ENCODE results near the gene PTPN5.

PTPN5 gene

GRCh38 chr11:18733202-18733601 lies 58.4 kb downstream of the PTPN5 start:
- Mint-ChIP-seq H3K4me1 (no peaks in the 10 kb centered on the region), H3K27me3 (ENCODE audit: low read depth) (peaks cover 4% of the 10 kb centered on the region), H3K9me3 (no peaks in the 10 kb centered on the region), H3K36me3 (ENCODE audit: low read depth) (no peaks in the 10 kb centered on the region), H3K4me3 (no peak overlapping the region), H3K27ac (no peak overlapping the region)
- no peak for TF ChIP-seq CTCF (IDR thresholded peaks at IDR 0.05; ENCODE audit: unreplicated experiment in 3 of 3)

GRCh38 chr11:18731949-18732821 lies 59.4 kb downstream of the PTPN5 start:
- H3K9me3 Mint-ChIP-seq: no peaks in the 10 kb centered on the region
- peaks cover 4% of the 10 kb centered on the region for H3K27me3 Mint-ChIP-seq (ENCODE audit: low read depth)
- TF ChIP-seq CTCF (IDR thresholded peaks at IDR 0.05; ENCODE audit: unreplicated experiment in 3 of 3): peak; percentile 95 to 98 (median 96)
- no peak overlapping the region for H3K27ac Mint-ChIP-seq
- peaks cover 6% of the 10 kb centered on the region for H3K4me1 Mint-ChIP-seq
- H3K4me3 Mint-ChIP-seq: no peak overlapping the region
- H3K36me3 Mint-ChIP-seq (ENCODE audit: low read depth): no peaks in the 10 kb centered on the region

- no peak for TF ChIP-seq CTCF (IDR thresholded peaks at IDR 0.05; ENCODE audit: unreplicated experiment in 3 of 3)
- peaks cover 6% of the 10 kb centered on the region for H3K4me1 Mint-ChIP-seq
- no peak overlapping the region for H3K4me3 Mint-ChIP-seq
- no peak overlapping the region for H3K27ac Mint-ChIP-seq
- no peaks in the 10 kb centered on the region for H3K9me3 Mint-ChIP-seq
- H3K36me3 Mint-ChIP-seq (ENCODE audit: low read depth): no peaks in the 10 kb centered on the region
- H3K27me3 Mint-ChIP-seq (ENCODE audit: low read depth): peaks cover 2% of the 10 kb centered on the region
Measured at GRCh38 chr11:18731441-18731840, 60.2 kb downstream of the PTPN5 start.

GRCh38 chr11:18730020-18730419 lies 61.6 kb downstream of the PTPN5 start:
- no peak overlapping the region for H3K27ac Mint-ChIP-seq

GRCh38 chr11:18729426-18729825 lies 62.2 kb downstream of the PTPN5 start:
- H3K4me3 Mint-ChIP-seq: no peak overlapping the region
- TF ChIP-seq CTCF (IDR thresholded peaks at IDR 0.05; ENCODE audit: unreplicated experiment in 3 of 3): no peak
- peaks cover 6% of the 10 kb centered on the region for H3K4me1 Mint-ChIP-seq
- no peaks in the 10 kb centered on the region for H3K9me3 Mint-ChIP-seq
- no peak overlapping the region for H3K27ac Mint-ChIP-seq
- peaks cover 9% of the 10 kb centered on the region for H3K27me3 Mint-ChIP-seq (ENCODE audit: low read depth)
- H3K36me3 Mint-ChIP-seq (ENCODE audit: low read depth): no peaks in the 10 kb centered on the region

More at GRCh38 chr11:18730020-18730419, 61.6 kb downstream of the PTPN5 start:
- Mint-ChIP-seq H3K4me3 (no peak overlapping the region), H3K27me3 (ENCODE audit: low read depth) (peaks cover 9% of the 10 kb centered on the region), H3K36me3 (ENCODE audit: low read depth) (no peaks in the 10 kb centered on the region), H3K9me3 (no peaks in the 10 kb centered on the region), H3K4me1 (peaks cover 6% of the 10 kb centered on the region)
- no peak for TF ChIP-seq CTCF (IDR thresholded peaks at IDR 0.05; ENCODE audit: unreplicated experiment in 3 of 3)

GRCh38 chr11:18728658-18729057 lies 62.9 kb downstream of the PTPN5 start:
- H3K36me3 Mint-ChIP-seq (ENCODE audit: low read depth): no peaks in the 10 kb centered on the region
- no peak for TF ChIP-seq CTCF (IDR thresholded peaks at IDR 0.05; ENCODE audit: unreplicated experiment in 3 of 3)
- H3K9me3 Mint-ChIP-seq: no peaks in the 10 kb centered on the region
- peaks cover 6% of the 10 kb centered on the region for H3K4me1 Mint-ChIP-seq
- H3K4me3 Mint-ChIP-seq: no peak overlapping the region
- no peak overlapping the region for H3K27ac Mint-ChIP-seq
- peaks cover 9% of the 10 kb centered on the region for H3K27me3 Mint-ChIP-seq (ENCODE audit: low read depth)

Data from nephron (organoid).